BLaER1 (cell line): ENCODE results near the gene C14orf93.

Experiments used
- H3K27ac ChIP-seq: shearing (Covaris generic); formaldehyde crosslinking; 2 replicates; pipeline ENCODE4 v1.8.1; 2022
- H3K27me3 ChIP-seq: shearing (Covaris generic); formaldehyde crosslinking; 2 replicates; pipeline ENCODE4 v1.8.1; 2022
- H3K36me3 ChIP-seq: shearing (Covaris generic); formaldehyde crosslinking; 2 replicates; pipeline ENCODE4 v1.8.1; 2022
- H3K4me1 ChIP-seq: shearing (Covaris generic); formaldehyde crosslinking; 2 replicates; pipeline ENCODE4 v1.8.1; 2022
- H3K4me2 ChIP-seq: shearing (Covaris generic); formaldehyde crosslinking; 2 replicates; pipeline ENCODE4 v1.8.1; 2022
- H3K4me3 ChIP-seq: shearing (Covaris generic); formaldehyde crosslinking; 2 replicates; pipeline ENCODE4 v1.8.1; 2022
- H3K9ac ChIP-seq: shearing (Covaris generic); formaldehyde crosslinking; 2 replicates; pipeline ENCODE4 v1.8.1; 2022
- H3K9me3 ChIP-seq: shearing (Covaris generic); formaldehyde crosslinking; 2 replicates; pipeline ENCODE4 v1.8.1; 2022
- H4K20me1 ChIP-seq: shearing (Covaris generic); formaldehyde crosslinking; 2 replicates; pipeline ENCODE4 v1.8.1; 2022
- Cebpa-rat ChIP-seq: shearing (Covaris generic); IDR thresholded peaks from 2 replicates; pipeline ENCODE4 v1.8.1; 2022

Gene C14orf93

DNA sequence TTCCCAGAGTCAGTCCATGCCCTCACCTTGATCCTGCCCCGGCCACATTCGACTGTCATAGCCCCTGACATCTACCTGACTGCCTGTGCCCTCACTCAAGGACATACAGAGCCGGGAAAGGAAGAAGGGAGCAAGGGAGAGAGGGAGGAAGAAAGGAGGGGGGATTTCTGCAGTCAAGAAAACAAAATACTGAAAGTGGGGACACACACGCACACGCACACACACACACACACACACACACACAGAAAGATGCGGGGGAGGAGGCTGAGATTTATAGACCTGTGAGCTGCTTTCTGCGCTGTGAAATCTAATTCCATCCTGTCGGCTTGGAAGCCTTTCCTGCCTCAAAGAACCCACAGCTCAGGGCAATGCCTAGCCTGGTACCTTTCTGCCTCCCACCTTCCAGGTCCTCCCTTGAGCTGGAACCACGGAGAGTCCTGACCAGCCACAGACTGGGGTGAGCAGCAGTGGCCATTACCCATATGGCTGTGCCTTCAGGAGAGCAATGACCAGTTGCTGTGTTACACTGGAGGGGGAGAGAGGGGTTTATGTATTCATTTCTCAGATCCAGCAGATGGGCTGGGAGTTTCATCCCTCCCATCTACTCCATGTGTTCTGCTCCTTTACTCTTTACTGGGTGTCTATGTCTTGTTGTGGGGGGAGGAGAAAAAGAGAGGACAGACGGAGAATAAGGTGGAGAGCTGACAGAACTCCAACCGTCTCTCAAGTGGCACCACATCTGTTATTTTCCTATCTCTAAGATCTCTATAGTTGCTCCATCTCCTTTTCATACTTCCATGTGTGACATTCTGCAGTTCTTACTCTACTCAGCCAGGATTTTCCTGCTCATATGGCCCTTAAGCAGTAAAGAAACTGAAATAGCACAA is 12.9 kb downstream of the C14orf93 start:
- Histone ChIP-seq H3K27me3 (no peaks in the 10 kb centered on the region), H3K9ac (0 out of 2 replicates have a peak overlapping the region, but pooled peaks have one; percentile 19), H3K4me1 (peaks cover 33% of the 10 kb centered on the region), H3K9me3 (no peaks in the 10 kb centered on the region), H3K36me3 (peaks cover 20% of the 10 kb centered on the region; the same call in 1 of the 2 replicates), H4K20me1 (no peaks in the 10 kb centered on the region), H3K4me2 (no peak overlapping the region), H3K4me3 (no peak overlapping the region), H3K27ac (no peak overlapping the region)
- no peak for TF ChIP-seq Cebpa-rat

DNA sequence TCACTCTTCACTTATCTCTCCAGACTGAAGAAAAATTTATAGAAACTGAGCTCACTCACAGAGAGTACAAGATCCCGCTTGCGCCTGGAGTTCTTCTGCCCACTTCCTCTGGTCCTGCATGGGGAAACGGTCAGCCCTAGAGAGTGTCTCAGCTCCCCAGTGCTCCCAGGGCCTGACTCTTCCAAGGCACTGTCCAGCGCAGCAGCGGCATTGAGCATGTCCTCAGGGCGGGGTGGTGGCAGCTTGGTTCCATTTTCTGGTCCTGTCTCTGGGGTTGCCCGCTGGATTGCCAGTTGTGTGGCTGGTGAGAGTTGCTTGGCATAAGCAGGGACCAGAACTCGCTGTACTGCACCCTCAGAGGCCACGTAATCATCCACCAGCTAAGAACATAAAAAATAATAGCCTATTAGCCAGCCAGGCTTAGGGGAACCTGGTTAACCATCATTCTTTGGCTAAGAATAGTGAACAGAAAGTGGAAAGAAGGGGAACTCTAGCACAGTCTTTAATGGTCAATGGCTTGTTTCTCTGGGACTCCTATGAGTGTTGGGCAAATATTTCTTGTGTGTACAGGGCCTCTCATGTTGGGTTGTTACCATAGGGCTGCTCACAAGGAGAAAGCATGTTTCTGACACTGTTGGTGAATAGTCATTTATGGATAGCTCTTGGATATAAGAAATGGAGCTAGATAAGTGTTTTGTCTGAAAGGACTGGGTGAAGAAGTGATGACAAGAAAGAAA is 13.9 kb downstream of the C14orf93 start:
- Histone ChIP-seq H3K27me3 (no peaks in the 10 kb centered on the region), H3K9ac (no peak overlapping the region), H3K4me2 (no peak overlapping the region), H3K36me3 (peaks cover 20% of the 10 kb centered on the region; the same call in 1 of the 2 replicates), H4K20me1 (peaks cover 7% of the 10 kb centered on the region; the same call in 1 of the 2 replicates), H3K9me3 (no peaks in the 10 kb centered on the region), H3K4me3 (no peak overlapping the region), H3K27ac (no peak overlapping the region), H3K4me1 (peaks cover 42% of the 10 kb centered on the region)
- TF ChIP-seq Cebpa-rat: no peak

DNA sequence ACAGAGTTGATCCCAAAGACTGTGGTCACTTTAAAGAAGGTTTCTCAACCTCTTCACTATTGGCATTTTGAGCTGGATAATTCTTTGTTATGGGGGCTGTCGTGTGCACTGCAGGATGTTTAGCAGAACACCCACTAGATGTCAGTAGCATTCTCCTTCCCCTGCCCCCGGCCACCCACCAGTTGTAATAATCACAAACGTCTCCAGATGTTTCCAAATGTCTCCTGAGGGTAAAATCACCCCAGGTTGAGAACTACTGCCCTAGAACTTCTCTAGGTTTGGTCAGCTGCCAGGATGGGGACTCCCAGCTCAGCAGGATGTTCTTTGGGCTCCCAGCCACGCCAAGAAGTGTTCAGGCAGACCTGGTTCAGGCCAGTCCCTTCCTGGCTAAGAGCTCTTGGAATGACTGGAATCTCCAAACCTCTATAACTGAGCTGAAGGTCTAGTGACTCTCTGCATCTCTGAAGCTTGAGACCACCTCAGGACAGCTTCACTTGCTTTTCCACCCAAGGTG is 15.1 kb downstream of the C14orf93 start:
- Histone ChIP-seq H3K27ac (0 out of 2 replicates have a peak overlapping the region, but pooled peaks have one; percentile 44), H3K36me3 (peaks cover 26% of the 10 kb centered on the region), H3K9me3 (no peaks in the 10 kb centered on the region), H3K9ac (peak overlapping the region; percentile 41; the same call in 1 of the 2 replicates), H3K4me2 (peak overlapping the region; percentile 55), H3K4me1 (peaks cover 53% of the 10 kb centered on the region), H3K27me3 (no peaks in the 10 kb centered on the region), H4K20me1 (peaks cover 12% of the 10 kb centered on the region; the same call in 1 of the 2 replicates), H3K4me3 (no peak overlapping the region)
- no peak for TF ChIP-seq Cebpa-rat

DNA sequence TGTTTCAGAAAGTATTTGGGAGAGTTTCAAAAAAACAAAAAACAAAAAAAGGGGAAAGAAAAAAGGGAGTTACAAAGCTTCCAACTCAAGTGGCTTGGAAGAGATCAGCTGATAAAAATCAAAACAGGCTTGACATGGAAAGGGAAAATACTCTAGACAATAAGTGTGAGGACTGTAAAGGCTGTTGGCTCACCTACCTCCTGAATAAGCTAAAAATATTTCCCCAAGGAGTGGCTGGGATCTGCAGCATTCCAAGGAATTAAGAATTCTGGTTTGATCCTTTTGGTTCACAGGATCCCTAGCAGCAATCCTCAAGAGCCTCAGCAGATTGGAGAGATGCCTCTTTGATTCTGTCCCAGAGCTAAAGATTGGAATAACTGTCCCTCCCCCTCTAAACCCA is 16.4 kb downstream of the C14orf93 start:
- peaks cover 14% of the 10 kb centered on the region; the same call in 1 of the 2 replicates for H4K20me1 ChIP-seq
- no peak overlapping the region for H3K27ac ChIP-seq
- no peak overlapping the region for H3K4me3 ChIP-seq
- no peak overlapping the region for H3K4me2 ChIP-seq
- H3K36me3 ChIP-seq: peaks cover 32% of the 10 kb centered on the region
- H3K27me3 ChIP-seq: no peaks in the 10 kb centered on the region
- H3K9ac ChIP-seq: no peak overlapping the region
- TF ChIP-seq Cebpa-rat: no peak
- H3K9me3 ChIP-seq: no peaks in the 10 kb centered on the region
- peaks cover 53% of the 10 kb centered on the region for H3K4me1 ChIP-seq

DNA sequence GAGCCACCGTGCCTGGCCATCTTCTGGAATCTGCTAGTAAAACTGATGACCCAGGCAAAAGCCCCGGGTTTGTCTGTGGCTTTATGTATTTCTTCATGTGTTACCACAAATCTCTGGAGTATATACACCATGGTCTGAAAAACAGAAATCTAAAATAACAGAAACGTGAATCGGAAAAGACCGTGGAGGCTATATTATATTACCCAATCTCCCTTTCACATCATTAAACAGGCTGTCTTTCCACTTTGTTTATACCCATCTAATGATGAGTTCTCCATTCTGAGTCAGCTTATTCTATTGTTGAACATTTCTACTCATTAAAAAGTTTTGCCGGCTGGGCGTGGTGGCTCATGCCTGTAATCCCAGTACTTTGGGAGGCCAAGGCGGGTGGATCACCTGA is 18.1 kb downstream of the C14orf93 start:
- TF ChIP-seq Cebpa-rat: peak; percentile 59; the same call in 1 of the 2 replicates
- H3K36me3 ChIP-seq: peaks cover 42% of the 10 kb centered on the region
- H3K9ac ChIP-seq: no peak overlapping the region
- H3K4me2 ChIP-seq: peak overlapping the region; percentile 76
- H3K9me3 ChIP-seq: no peaks in the 10 kb centered on the region
- no peak overlapping the region for H3K4me3 ChIP-seq
- H4K20me1 ChIP-seq: peaks cover 14% of the 10 kb centered on the region; the same call in 1 of the 2 replicates
- H3K27ac ChIP-seq: no peak overlapping the region
- no peaks in the 10 kb centered on the region for H3K27me3 ChIP-seq
- peaks cover 53% of the 10 kb centered on the region for H3K4me1 ChIP-seq

DNA sequence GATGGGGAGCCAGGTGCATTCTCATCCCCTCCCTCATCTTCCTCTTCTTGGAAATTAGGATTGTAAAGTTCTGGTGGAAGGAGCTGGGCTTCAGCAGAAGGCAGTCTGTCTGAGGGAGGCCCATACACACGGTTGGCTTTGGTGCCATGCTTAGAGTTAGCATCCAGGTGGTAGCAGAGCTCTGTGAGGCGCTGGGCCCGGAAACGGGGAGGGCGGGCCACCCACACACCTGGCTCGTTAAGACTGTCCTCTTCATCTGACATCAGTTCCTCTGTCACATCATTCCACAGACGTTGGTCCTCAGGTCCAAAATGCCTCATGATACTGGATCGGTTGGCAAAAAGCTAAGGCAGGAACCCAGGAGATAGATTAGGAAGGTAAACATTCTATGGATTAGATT is 22.7 kb downstream of the C14orf93 start:
- Histone ChIP-seq H3K4me3 (no peak overlapping the region), H3K27me3 (no peaks in the 10 kb centered on the region; the same call in 1 of the 2 replicates), H3K4me2 (no peak overlapping the region), H3K9me3 (no peaks in the 10 kb centered on the region), H3K36me3 (peaks cover 35% of the 10 kb centered on the region), H3K9ac (no peak overlapping the region), H3K4me1 (peaks cover 42% of the 10 kb centered on the region), H4K20me1 (peaks cover 14% of the 10 kb centered on the region; the same call in 1 of the 2 replicates), H3K27ac (no peak overlapping the region)
- TF ChIP-seq Cebpa-rat: no peak

DNA sequence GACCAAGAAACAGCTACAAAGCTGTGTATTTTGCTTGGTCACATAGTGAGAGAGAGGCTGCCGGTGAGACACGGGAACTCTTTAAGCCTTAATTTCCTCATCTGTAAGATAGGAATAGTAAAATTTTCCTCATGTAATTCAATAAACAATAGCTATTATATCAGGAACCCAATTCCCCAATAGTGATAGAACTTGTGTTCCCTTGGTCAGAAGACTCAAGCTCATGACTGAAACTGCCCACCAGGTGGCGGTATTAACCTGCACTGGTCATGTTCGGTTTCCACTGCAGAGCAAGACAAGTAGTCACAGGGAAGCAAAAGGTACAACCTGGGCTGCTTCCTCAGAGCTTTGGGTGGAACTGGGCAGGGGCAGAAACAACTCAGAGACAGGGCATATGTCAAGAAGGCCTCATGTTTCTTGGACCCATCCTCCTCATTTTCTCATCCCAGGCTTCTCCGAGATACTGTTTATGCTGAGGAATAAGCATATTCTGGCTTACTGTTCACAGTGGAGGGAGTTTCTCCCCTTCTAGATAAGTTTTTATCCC is 23.4 kb downstream of the C14orf93 start:
- Histone ChIP-seq H3K4me3 (no peak overlapping the region), H3K36me3 (peaks cover 35% of the 10 kb centered on the region), H3K9me3 (no peaks in the 10 kb centered on the region), H3K27me3 (peaks cover 7% of the 10 kb centered on the region), H4K20me1 (peaks cover 13% of the 10 kb centered on the region; the same call in 1 of the 2 replicates), H3K4me1 (peaks cover 40% of the 10 kb centered on the region), H3K9ac (no peak overlapping the region), H3K27ac (no peak overlapping the region), H3K4me2 (no peak overlapping the region)
- TF ChIP-seq Cebpa-rat: no peak

DNA sequence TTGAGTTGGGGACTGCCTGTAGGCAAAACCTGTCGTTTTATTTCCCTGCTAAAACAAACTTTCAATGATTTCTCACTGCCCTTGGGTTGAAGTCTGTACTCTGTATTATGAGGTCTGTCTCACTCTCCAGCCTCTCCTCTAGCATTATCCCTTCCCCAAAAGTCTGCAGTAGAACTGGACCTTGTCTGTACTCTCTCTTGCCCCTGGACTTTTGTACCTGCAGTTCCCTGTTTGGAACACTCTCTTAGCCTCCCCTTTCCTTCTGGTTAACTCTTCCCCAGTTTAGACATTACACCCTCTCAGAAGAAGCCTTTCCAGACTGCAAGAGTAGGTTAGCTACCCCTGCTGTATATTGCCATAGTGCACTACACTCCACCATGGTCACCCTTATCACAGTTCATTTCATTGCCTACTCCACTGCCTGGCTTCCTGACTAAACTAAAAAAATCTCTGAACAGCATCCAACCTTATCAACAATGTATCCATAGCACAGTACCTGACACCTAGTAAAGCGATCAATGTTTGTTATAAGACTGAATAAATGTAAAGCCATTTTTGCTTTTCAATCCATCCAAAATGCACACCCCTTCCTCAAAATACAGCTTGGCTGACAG is 23.9 kb downstream of the C14orf93 start:
- H3K27ac ChIP-seq: no peak overlapping the region
- peaks cover 40% of the 10 kb centered on the region for H3K4me1 ChIP-seq
- no peak overlapping the region for H3K4me3 ChIP-seq
- no peak overlapping the region for H3K4me2 ChIP-seq
- H3K9me3 ChIP-seq: no peaks in the 10 kb centered on the region
- peaks cover 13% of the 10 kb centered on the region for H3K27me3 ChIP-seq
- H3K9ac ChIP-seq: no peak overlapping the region
- peaks cover 7% of the 10 kb centered on the region; the same call in 1 of the 2 replicates for H4K20me1 ChIP-seq
- H3K36me3 ChIP-seq: peaks cover 35% of the 10 kb centered on the region
- TF ChIP-seq Cebpa-rat: no peak
